Measurements from ENCODE around the gene PTPRT. TPM values are rescaled to one million over a fixed set of nuclear protein-coding genes. Genes with fewer than 3 reads are reported as not detected.

Gene PTPRT
- total and polyA plus RNA-seq, 2 of the 13 experiments (the other 11 are each of a cell fraction or from before 2014, with no cell fraction given): under 0.01 to 0.09 TPM

- in situ Hi-C loops (cut with HindIII; ENCODE audit: extremely low pct_ligation_motif_present, low pct_unique_long_range_greater_than_20kb): no loop called here
- no peaks in the 10 kb centered on the region for H3K27me3 ChIP-seq (ENCODE audit: control insufficient read depth in 1 of 2, insufficient read depth in 2 of 2, low read length in 2 of 2)
- H3K27ac ChIP-seq (ENCODE audit: extremely low read length, insufficient read depth, low read length): no peak overlapping the region
- no peak overlapping the region for H3K4me3 ChIP-seq (replicated peaks in 1 of 3; ENCODE audit: insufficient read depth in 1 of 3, low read depth in 2 of 3, low read length in 3 of 3)
- H3K4me1 ChIP-seq (ENCODE audit: insufficient read depth, low read length): no peaks in the 10 kb centered on the region
- no peak for TF ChIP-seq CSRNP1 (CRISPR knock-in tag; IDR thresholded peaks at IDR 0.05)
- TF ChIP-seq SALL1 (CRISPR knock-in tag; IDR thresholded peaks at IDR 0.05): no peak
- TF ChIP-seq ATF6 (CRISPR knock-in tag; conservative IDR thresholded peaks at IDR 0.05): no peak
- TF ChIP-seq AFF4 (CRISPR knock-in tag; IDR thresholded peaks at IDR 0.05): no peak
- no peak for TF ChIP-seq NFE2 (CRISPR knock-in tag; IDR thresholded peaks at IDR 0.05)
- no peak for TF ChIP-seq ZBTB42 (CRISPR knock-in tag; IDR thresholded peaks at IDR 0.05)
- CTCF ChIA-PET (ENCODE audit: low intra/inter-chr PET ratio, low total read pairs): no interaction called here
- no peak overlapping the region for H2AFZ ChIP-seq (ENCODE audit: low read length)
- DNase-seq (ENCODE audit: low spot score): no peak
- no peaks in the 10 kb centered on the region for H3K79me2 ChIP-seq (ENCODE audit: insufficient read depth, low read length)
- FAIRE-seq: no peak
- POLR2A ChIA-PET: no interaction called here
- WGBS (ENCODE audit: low lambda C conversion rate): 18% methylated on average over 1 of the region's 1 CpG
- no peaks in the 10 kb centered on the region for H4K20me1 ChIP-seq (ENCODE audit: insufficient read depth, low read length)
- ATAC-seq: no peak
- no peak overlapping the region for H3K9ac ChIP-seq (ENCODE audit: insufficient read depth, low read depth, low read length)
- intact Hi-C loops (cut with micrococcal nuclease; ENCODE audit: unreplicated experiment): no loop called here
- no TSS peak for BruUV-seq (replicated peaks)
- H3K9me3 ChIP-seq (ENCODE audit: low read length): peaks cover 31% of the 10 kb centered on the region
- H3K4me2 ChIP-seq (ENCODE audit: low read depth, low read length): no peak overlapping the region
- H3K36me3 ChIP-seq (replicated peaks in 1 of 2; ENCODE audit: control insufficient read depth in 1 of 2, insufficient read depth in 2 of 2, low read length in 2 of 2): no peaks in the 10 kb centered on the region
These were observed 294.7 kb downstream of the PTPRT start for GRCh38 chr20:42895020-42895419.
